Fibroblast of peridontal ligament (primary cell): ENCODE data around the gene SLC22A1.
A peak's percentile ranks its signal among the peaks of the same experiment; 100 is the strongest.

Experiments used
- DNase-seq: peaks from one replicate; pipeline ENCODE4 v3.0.0-alpha.2; 2010; ENCODE audit errors: extremely low read depth

SLC22A1 gene

DNA sequence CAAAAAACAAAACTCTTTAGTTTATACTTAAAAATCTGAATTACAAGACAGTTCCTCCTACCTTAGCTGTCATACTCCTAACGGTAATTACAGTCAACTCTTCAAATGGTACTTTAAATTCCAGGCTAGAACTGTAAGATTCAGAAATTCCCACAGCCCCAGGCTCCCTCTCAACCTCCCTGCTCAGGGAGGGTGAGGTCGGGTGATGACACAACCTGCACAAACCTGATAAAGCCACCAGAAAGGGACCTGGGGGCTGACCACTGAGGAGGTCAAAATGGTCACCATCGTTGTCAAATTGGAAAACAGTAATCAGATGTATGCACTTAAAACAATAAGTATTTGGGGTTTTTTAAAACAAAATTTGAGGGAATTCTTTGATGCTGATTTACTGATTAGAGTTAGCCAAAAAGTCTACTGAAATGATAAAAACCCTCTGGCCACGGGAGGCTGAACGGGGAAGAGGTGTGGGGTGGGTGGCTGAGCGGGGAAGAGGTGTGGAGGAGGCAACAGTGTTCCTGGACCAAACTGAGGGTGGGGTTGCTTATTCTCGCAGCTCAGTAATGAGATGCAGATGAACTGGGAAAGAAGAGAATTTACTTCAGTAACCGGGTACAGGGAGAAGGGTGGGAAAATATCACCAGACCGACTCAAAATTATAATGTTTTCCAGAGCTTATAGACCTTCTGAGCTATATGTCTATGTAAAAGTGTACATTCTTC, 52.4 kb downstream of the SLC22A1 start:
- DNase-seq = no peak

DNA sequence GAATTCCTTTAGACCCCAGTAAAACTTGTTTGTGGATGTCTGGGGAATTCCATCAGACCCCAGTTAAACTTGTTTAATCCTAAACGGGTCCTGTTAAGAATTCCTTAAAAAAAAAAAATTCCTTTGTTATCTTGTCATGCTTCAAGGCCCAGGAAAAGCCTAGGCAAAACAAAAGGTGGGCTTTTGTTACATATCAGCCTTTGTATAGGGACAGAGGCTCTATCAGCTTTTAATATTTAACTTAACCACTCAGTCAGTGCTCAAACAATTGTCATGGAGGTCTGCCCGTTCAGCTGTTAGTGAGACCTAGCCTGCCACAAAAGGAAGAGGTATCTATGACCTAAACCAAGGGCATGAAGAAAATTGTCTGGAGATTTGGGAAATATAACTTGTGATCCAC, 53.1 kb downstream of the SLC22A1 start:
- no peak for DNase-seq

DNA sequence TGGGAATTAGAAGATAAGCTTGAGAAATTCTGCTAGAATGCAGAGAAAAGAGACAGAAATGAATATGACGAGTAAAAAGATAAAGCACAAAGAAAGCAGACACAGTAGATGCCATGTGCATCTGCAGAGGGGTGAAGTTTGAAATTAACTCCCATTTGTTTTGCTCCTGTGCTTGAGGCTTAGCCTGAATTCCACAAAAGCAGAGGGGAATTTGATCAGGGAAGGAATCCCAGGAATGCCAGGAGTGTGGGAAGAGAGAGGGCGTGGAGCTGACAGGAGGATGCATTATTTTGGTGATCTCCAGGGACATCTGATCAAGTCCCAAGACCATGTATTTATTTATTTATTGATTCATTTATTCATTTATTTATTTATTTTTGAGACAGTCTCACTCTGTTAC, 55.6 kb downstream of the SLC22A1 start:
- no peak for DNase-seq

DNA sequence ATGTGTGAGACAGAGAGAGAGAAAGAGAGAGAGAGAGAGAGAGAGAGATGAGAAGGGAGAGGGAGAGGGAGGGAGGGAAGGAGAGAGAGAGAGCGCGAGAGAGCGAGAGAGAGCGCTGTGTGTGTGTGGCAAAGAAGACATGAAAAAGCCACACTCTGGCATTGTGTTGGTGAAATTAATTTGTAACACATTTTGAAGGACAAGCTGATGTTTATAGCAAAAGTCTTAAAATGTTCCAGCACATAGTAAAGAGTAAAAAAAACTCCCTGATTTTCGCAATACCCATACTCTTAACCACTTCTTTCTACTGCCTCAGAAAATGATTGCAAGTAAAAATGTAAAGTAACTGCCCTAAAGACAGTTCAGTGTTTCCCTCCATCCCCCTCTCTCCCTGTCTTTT, 56.7 kb downstream of the SLC22A1 start:
- DNase-seq = peak; percentile 10

DNA sequence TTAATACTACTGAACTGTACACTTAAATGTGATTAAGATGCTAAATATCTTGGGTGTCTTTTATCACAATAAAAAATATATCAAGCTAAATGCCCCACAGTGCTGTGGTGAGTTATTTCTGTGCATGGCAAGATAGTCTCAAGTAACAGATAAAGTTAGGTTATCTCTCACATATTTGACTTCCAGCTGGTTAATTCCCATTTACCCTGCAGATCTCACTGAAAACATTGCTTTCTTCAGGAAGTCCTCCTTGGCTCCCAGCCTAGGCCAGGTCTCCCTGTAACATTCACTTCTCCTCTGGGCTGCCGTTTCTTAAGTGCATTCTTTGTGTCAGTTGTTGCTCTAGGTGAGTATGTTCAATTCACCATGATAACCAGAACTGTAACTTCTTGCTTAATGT, 59.1 kb downstream of the SLC22A1 start:
- no peak for DNase-seq

DNA sequence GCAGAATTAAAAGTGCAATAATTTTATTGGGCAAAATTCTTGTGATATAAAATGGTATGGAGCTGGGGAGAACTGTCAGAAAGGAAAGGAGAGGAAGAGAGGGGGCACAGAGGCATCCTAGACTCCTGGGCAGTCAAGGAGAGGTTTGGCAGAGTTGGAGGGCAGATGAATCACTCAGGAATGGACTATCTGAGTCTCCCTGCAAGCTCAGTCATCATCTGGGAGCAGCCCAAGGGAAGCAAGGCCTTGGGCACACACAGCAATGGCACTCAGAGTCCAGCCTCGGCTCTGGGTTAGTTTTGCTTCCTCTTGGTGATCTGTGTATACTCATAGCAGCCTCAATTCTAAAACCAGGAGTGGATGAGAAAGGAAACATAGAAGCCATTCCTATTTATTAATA, 67.2 kb downstream of the SLC22A1 start:
- DNase-seq = no peak

DNA sequence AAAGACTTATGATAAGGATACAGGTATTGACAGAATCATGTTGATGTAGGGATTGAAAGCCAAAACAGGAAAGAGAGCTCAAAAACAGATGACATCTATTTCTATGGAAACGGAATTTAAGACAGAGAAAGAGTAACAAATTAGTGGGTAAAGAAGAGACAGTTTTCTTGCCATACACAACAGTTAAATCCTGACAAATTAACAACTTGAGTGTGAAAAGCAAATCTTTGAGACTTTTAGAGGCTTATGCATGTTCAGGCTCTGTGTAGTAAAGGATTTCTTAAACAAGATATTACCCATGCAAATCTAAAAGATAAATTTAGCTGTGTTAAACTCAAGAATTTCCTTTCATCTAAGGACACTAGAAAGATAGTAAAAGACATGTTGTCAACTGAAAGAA, 68.5 kb downstream of the SLC22A1 start:
- no peak for DNase-seq

DNA sequence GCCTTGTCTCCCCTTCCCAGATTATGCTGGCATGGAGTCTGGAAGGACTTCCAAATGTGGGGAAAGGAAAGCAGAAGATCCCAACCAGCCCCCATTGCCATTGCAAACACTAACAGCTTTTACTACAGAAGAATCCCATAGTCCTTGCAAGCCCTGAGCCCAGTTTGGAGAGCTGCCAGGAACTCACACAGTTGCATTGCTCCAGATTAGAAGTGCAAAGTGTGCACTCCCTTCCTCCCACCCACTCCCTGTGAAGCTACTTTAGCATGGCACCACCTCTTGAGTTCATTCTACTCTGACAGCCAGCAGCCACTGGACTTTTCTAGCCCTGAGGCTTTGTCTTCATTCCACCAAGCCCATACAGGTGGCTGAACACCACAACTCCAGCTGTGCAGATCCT, 69.4 kb downstream of the SLC22A1 start:
- DNase-seq = no peak

DNA sequence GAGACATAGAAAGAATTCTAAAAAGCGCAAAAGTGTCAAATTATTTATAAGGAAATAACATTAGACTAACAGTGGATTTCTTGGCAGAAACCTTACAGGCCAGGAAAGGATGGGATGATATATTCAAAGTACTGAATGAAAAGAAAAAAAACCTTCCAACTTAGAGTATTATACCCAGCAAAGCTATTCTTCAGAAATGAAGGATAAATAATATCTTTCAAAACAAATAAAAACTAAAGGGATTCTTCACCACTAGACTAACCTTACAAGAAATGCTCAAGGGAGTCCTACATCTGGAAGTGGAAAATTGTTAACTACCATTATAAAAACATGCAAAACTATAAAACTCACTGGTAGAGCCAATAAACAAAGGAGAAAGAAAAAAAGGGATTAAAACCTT, 71.2 kb downstream of the SLC22A1 start:
- no peak for DNase-seq

DNA sequence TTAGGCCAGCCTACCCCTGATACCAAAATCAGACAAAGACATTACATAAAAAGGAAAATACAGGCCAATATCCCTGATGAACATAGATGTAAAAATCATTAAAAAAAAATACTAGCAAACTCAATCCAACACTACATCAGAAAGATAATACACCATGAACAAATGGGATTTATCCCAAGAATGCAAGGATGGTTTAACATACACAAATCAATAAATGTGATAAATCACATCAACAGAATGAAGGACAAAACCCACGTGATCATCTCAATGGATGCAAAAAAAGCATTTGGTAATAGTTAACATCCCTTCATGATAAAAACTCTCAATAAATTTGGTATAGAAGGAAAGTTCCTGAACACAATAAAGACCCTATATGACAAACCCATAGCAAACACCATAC, 73.2 kb downstream of the SLC22A1 start:
- no peak for DNase-seq

DNA sequence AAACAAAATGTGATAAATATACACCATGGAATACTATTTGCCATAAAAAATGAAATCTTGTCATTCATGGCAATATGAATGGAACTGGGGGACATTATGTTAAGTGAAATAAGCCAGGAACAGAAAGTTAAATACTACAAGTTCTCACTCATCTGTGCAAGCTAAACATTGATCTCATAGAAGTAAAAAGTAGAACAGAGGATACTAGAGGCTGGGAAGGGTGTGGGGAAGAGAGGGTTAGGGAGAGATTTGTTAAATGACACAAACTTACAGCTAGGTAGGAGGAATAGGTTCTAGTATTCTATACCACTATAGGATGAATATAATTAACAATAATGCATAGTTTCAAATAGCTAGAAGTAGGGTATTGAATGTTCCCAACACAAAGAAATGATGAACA, 76.0 kb downstream of the SLC22A1 start:
- DNase-seq = no peak

DNA sequence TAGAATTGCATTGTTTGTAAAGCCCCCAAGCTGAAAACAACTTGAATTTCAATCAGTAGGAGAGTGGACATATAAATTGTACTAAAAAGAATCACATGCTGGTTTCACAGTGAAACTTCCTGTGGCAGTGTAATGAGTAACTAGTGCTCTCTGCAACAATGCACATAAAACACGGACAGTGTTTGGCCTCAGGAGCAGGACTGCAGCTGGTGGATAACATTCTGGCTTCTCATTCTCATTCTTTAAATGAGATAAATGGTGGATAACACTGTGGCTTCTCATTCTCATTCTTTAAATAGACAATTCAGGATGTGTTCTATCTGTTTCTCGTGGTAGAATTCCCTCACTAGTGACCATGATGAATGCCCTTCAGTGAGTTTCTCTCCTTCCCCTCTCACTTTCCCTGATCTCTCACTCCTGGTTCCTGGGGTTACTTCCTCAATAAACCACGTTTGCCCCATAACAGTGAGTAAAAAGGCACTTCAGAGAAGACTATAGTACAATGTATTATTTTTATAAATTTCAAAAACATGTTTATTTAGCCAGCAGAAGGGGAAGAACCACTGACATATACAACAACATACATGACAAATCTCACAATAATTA, 77.1 kb downstream of the SLC22A1 start:
- DNase-seq = no peak

DNA sequence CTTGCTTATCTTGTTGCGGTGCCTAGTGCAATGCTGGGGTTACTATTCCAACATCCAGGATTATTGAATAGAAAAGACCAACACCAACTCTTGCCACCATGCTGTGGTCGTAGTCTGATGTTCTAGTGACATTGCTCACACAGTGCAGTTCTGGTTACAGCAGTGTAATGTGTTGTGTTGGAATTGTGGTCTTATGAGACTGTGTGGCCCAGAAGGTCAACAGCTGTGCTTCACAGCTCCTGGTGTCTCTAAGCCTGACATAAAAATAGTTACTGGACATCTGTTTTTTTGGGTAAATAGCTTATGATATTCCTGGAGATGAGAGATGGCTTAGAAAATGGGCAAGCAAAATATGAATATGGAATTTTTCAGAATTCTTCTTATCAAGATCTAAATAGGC, 79.4 kb downstream of the SLC22A1 start:
- DNase-seq = no peak

DNA sequence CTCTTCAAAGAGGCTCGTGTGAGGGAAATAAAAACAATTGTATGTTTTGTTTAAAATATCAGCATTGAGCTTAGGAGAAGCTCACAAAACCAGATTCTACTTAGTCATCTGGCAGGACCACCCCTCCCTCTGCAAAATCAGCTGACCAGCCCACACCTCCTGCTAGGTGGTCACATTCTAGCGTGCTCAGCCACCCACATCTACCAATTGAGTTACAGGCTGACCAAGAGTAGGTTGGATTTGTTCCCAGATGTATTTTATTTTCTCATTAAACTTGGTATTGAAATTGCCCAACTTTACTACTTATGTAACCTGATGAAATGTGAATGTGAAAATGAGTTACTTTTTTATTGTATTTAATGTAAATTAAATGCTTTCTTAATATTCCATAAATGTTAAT, 80.8 kb downstream of the SLC22A1 start:
- no peak for DNase-seq

DNA sequence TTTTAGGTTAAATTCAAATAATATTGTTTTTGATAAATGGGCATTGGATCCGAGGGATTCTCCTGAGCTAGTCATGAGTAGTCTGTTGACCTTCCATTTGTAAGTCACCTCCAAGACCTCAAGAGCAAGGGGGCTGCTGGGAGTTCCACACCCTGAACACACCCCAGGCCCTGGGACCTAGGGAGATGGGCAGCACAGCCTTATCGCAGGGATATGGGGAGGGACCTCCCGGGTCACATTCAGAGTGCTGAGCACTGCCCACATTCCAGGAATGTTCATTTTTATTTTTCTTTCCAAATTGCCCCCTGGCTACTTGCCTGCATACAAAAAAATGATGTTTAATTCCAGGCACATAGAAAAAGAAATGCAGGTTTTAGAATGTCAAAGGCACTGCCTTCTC, 81.5 kb downstream of the SLC22A1 start:
- DNase-seq = no peak

DNA sequence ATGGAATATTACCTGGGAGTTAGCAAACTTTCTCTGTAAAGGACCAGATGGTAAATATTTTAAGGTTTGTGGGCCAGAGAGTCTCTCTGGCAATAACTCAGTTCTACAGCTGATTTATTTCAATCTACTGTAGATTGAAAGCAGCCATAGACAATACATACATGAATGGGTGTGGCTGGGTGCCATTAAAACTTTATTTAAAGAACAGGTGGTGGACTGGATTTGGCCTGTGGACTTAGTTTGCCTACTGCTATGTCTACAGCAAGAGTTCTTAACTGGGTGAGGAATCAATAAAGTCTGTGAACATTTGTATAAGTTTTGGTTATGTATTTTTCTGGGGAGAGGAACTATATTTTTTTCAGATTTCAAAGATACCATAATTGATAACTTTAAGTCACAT, 81.9 kb downstream of the SLC22A1 start:
- no peak for DNase-seq

DNA sequence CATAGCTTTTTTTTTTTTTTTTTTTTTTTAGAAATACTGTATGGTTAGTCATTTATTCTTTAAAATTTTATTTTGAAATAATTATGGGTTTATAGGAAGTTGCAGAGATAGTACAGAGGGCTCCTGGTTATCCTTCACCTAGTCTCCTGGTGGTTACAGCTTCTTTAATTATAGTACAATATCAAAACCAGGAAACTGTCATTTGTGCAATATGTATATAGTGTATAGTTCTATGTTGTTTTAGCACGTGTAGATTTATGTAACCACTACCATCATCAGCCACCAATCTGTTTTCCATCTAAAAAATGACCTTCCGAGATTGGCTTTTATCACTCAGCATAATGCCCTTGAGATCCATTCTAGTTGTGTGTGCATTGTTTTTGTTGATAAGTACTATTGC, 82.3 kb downstream of the SLC22A1 start:
- DNase-seq = no peak

DNA sequence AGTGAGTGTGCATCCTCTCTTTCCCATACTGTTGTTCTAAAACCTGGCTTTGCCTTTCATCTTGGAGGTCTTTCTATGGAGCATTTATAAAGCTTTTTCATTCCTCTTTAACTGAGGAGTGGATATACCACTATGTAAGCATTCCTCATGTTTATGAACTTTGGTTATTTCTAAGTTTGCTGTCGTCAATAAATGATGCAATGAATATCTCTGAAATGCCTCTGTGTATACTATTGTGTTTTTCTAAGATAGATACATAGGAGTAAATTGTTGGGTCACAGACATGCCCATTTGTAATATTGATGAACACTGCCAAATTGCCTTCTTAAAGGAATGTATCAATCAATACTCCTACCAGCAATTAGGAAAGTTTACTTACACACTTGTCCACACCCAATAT, 83.1 kb downstream of the SLC22A1 start:
- DNase-seq = no peak

DNA sequence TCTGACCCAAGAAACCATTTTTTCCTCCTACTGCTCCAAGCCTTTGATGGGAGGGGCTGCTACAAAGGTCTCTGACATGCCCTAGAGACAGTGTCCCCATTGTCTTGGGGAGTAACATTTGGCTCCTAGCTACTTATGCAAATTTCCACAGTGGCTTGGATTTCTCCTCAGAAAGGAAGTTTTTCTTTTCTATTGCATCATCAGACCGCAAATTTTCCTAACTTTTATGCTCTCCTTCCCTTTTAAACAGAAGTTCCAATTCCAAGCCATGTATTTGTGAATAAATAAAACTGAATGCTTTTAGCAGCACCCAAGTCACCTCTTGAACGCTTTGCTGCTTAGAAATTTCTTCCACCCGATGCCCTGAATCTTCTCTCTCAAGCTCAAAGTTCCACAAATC, 86.0 kb downstream of the SLC22A1 start:
- DNase-seq = no peak
